Inflammatory macrophage treated with lipopolysaccharide for 1 hour (primary cell): ENCODE measurements around the gene SAXO2.
"Not testable (repeated sequence)": the region's sequence is repeated elsewhere in the genome, so short reads cannot be mapped to it uniquely, and the experiment has no call there.

Source experiments
- DNase-seq, 2 donors: peaks; one replicate each; pipeline ENCODE4 v3.0.0-alpha.2; 2020 to 2022

Gene SAXO2

DNA sequence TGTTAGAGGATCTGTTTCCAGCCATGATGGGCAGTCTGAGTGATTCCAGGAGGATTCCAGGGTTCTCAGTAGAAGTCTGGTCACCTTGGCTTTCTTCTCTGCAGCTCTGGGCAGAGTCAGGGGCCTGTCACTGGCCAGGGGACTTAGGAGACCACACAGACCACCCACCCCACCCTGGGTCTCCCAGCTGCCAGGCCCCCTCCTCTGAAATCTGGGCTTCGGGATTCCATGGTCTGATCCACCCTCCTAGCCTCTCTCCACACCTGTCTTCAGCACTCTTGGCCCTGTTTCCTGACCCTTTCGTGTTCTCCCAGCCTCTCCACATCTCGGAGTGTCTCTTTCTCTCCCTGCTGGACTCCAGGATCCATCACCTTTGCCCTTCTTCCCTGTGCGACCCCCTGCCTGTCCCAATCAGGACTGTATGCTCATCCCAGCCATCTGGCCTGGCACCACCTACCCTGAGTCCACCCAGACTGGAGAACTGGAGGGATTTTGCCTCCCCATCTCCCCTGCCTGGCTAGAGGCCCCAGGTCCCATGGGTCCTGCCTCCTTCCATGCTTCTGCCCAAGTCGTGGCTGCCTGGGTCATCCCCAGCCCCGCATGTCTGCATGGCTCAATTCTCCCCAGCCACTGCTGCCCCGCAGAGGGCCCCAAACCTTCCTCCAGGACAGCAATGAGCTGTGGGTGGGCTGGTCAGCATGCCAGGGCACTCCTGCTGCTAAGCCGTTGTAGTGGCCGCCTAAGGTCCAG is 52.3 kb downstream of the SAXO2 start:
- DNase-seq = no peak

GRCh38 chr15:82315519-82316246 is 53.1 kb downstream of the SAXO2 start:
- no peak for DNase-seq

DNA sequence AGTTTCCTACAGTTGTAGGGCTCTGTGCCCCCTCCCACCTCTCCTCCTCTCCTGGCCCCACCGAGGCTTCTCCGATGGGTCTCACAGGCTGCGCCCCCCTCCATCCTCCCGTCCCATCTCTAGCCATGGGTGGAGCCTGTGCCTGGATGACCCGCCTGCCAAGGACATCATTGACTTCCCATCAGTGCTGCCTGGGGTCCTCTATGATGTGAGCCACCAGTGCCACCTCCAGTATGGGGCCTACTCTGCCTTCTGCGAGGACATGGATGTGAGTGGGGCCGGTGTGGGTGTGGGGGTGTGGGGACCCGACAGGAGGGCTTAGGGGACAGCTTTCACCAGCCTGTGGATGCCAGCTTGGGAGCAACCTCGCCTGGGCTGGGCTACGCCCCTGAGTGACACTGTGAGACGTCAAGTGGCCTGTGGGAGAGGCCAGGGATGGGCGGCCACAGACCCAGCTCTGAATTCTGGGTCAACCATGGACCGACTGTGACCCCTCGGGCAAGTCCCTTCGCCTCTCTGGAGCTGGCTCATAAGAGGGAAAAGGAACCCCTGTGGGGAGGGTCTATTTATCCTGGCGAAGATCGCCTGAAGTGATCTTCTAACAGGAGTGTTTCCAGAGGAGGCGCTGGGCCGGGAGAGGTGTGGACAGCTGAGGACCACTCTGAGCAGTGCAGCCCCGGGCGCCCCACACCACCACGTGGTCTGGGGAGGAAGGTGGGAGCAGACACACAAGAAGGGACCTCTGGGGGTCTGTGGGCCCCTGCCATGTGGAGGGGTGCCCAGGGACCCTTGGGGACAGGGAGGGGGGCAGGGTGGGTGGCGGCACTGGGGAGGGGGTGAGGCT is 53.9 kb downstream of the SAXO2 start:
- not testable (repeated sequence) for DNase-seq

GRCh38 chr15:82317091-82317489 is 54.5 kb downstream of the SAXO2 start:
- no peak for DNase-seq

- not testable (repeated sequence) for DNase-seq
Observed at GRCh38 chr15:82317516-82317915, 54.9 kb downstream of the SAXO2 start.

GRCh38 chr15:82318281-82318680 is 55.7 kb downstream of the SAXO2 start:
- DNase-seq = not testable (repeated sequence)

GRCh38 chr15:82319522-82320278 is 57.1 kb downstream of the SAXO2 start:
- DNase-seq = not testable (repeated sequence)

- not testable (repeated sequence) for DNase-seq
Observed at GRCh38 chr15:82320861-82321260, 58.2 kb downstream of the SAXO2 start.

DNA sequence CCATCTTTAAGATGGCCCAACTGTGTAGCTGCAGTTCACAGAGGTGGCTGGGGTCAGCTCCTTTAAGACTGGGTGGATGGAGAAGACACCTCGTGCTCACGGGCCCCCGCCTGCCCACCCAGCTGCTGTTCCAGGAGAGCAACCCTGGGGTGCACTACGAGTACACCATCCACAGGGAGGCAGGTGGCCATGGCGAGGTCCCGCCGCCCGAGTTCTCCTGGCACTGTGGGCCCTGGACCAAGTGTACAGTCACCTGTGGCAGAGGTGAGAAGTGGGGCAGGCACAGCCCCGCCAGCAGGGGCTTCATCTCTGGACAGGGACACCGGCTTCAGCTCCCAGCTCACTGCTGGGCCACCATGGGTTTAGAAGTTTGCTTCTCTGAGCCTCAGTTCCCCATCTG is 59.9 kb downstream of the SAXO2 start:
- not testable (repeated sequence) for DNase-seq

DNA sequence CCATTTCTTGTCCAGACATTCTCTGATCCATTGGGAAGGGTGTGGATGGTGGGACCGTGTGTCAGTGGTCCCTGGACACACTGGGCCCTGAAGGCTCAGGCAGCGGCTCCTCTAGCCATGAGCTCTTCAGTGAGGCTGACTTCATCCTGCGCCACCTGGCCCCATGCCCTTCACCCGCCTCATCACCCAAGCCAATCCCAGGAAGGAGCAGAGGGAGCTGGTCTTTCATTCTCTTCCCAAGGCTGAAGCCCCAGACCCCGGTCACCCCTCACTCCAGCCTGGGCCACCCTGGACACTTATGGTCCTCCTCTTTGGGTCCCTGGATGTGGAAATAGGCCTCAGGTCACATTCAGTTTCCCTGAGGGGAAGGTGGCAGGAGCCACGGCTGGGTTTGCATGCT is 62.2 kb downstream of the SAXO2 start:
- not testable (repeated sequence) for DNase-seq

GRCh38 chr15:82325646-82326045 is 63.0 kb downstream of the SAXO2 start:
- DNase-seq = not testable (repeated sequence)

- not testable (repeated sequence) for DNase-seq
Observed at GRCh38 chr15:82326896-82327295, 64.3 kb downstream of the SAXO2 start.

DNA sequence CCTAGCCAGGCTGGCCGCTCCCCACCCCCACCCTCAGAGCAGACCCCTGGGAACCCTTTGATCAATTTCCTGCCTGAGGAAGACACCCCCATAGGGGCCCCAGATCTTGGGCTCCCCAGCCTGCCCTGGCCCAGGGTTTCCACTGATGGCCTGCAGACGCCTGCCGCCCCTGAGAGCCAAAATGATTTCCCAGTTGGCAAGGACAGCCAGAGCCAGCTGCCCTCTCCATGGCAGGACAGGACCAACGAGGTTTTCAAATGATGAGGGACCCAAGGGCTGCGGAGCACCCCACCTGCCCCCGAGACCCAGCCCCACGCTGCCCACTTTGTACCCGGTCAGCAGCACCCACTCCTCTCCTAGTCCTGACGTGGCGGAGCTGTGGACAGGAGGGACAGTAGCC is 64.8 kb downstream of the SAXO2 start:
- not testable (repeated sequence) for DNase-seq

GRCh38 chr15:82329039-82329438 is 66.4 kb downstream of the SAXO2 start:
- DNase-seq = not testable (repeated sequence)

GRCh38 chr15:82330921-82331320 is 68.3 kb downstream of the SAXO2 start:
- DNase-seq = not testable (repeated sequence)

DNA sequence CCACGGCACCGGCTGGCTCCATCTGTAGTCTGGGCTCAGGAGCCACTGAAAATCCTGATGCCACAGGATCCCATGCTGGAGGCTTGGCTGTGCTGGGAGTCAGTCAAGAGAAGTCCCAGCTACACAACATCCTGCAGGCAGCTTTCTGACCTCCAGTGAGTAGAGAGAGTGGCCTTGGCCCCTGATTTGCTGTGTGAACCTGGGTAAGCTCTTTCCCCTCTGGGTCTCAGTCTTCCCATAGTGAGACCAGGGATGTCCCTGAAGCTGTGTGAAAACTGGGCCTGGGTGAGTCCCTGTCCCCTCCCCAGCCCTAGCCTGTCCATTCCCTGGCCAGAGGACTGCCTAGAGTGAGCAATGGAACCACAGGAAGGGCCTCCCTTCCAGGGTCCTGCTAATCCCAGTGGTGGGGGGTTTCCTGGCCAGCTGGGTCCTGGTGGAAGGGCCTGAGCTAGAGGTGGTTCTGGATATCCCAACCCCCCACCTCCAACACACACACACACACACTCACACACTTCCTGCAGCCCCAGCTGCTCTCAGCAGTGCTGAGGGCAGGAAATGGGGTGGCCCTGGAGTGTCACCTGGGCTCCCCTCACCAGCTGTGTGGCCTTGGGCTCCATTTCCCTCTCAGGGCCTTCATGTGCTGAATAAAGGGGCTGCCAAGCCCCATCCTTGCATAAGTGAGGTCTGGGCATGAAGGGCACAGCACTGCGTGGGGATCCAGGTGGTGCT is 69.1 kb downstream of the SAXO2 start:
- DNase-seq = not testable (repeated sequence)

DNA sequence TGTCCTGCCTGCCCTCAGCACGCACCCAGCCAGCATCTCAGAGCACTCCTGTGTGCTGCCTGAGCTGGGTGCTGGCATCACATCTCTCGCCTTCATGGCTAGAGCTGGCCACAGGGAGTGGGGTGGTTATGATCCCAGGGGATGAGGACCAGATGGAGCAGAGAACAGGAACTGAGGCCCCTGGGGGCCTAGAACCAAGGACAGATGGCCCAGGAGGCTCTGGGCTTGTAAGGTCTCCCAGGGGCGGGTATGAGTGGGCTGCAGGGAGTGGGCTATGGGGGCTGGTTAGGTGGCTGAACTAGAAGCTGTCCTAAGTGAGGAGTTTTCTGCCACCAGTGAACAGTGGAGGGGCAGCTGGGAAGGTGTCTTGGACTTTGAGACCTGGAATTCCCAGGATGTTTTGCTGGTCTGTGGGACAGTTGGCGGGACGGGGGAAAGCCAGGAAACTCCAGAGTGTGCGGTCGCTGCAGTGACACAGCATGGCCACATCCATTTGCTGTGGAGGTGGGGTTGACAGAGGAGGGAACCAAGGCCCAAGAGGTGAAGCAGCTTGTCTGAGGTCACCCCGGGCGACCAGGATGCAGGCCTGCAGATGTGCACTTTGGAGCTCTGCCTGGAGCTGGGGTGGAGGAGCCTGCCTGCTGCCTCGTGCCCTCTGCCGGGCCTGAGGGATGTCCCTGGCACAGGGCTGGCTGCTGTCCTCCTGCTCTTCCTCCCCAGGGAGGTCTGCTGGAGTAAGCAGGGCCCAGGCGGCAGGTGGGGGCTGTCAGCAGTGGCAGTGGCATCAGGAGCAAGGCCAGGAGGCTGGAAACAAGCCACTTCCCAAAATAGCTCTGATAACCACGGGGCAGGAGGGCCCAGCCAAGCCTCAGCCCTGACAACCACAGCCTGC is 70.3 kb downstream of the SAXO2 start:
- peak in 1 of 2 donors; percentile 3 for DNase-seq

- DNase-seq = not testable (repeated sequence)
Observed at GRCh38 chr15:82333603-82334553, 71.3 kb downstream of the SAXO2 start.
